Measurements from ENCODE around the gene GOLPH3L.
"Not testable (repeated sequence)": the region's sequence is repeated elsewhere in the genome, so short reads cannot be mapped to it uniquely, and the experiment has no call there.

The GOLPH3L gene
- long read RNA-seq, donor 1, transcript GOLPH3L-201 (5 exons, 2,999 nt), result major isoform, 12 of 14 reads
- long read RNA-seq, donor 1, partial matches to known transcripts, result 0 of 14 reads
- long read RNA-seq, donor 1, other reads (novel, unspliced or antisense), result 0 of 14 reads
- long read RNA-seq, donor 2, partial matches to known transcripts, result 0 of 4 reads
- long read RNA-seq, donor 2, other reads (novel, unspliced or antisense), result 0 of 4 reads
- long read RNA-seq, donor 3, partial matches to known transcripts, result 0 of 3 reads
- long read RNA-seq, donor 3, other reads (novel, unspliced or antisense), result 0 of 3 reads
- long read RNA-seq, donor 4, transcript GOLPH3L-201 (5 exons, 2,999 nt), result major isoform, 6 of 7 reads
- long read RNA-seq, donor 4, partial matches to known transcripts, result 0 of 7 reads
- long read RNA-seq, donor 4, other reads (novel, unspliced or antisense), result 0 of 7 reads
- long read RNA-seq, donor 5, transcript GOLPH3L-201 (5 exons, 2,999 nt), result major isoform, 6 of 7 reads
- long read RNA-seq, donor 5, partial matches to known transcripts, result 0 of 7 reads
- long read RNA-seq, donor 5, other reads (novel, unspliced or antisense), result 0 of 7 reads
- long read RNA-seq, donor 6, partial matches to known transcripts, result 5 of 10 reads
- long read RNA-seq, donor 6, other reads (novel, unspliced or antisense), result 0 of 10 reads
- long read RNA-seq, donor 7, transcript GOLPH3L-201 (5 exons, 2,999 nt), result major isoform, 10 of 11 reads
- long read RNA-seq, donor 7, partial matches to known transcripts, result 0 of 11 reads
- long read RNA-seq, donor 7, other reads (novel, unspliced or antisense), result 0 of 11 reads
- long read RNA-seq, donor 8, transcript GOLPH3L-201 (5 exons, 2,999 nt), result major isoform, 12 of 14 reads
- long read RNA-seq, donor 8, partial matches to known transcripts, result 0 of 14 reads
- long read RNA-seq, donor 8, other reads (novel, unspliced or antisense), result 0 of 14 reads

DNA sequence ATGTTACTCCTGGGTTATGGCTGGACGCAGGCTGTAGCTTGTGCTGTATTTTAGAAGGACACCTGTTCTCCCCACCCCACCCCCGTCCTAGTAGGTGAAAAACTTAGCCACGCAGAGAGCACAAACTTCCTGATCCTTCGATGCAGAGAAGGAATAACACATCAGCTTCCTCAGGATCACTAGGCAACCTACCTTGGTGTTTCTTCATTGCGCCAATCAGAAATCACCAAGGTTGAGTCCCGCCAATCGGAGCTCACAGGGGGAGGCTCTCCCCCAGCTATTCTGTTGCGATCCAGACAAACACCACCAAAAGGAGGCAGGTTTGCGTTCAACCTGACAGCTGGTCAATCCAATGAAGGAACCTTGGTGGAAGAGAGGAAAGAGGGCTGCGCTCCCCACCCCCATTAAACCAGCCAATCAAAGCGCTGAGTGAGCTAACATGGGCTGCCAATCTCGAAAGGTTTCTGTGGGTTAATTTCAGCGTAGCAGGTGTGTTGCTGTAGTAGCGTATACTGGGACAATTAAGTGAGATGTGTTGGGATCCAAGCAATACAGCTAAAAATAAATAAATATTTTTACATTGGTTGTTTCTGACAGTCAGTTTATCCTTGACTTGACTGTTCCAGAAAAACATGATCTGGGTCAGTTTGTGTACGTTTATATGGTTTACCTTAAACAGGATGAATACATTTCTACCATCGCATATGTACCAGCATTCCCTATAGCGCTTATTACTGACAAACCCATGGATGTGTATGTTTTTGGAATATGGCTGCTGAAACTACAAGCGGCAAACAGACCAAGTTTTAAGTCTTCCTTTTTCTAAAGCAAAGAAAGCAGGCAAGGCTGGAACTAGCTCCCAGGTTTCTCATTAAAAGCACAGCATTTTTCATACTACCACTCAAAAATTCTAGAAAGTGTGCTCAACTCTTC, at the start of gene GOLPH3L:
GOLPH3L (minus strand) TSS at position 160 of the 933 bp plus-strand sequence. CDS start 2,316 bp downstream, outside the sequence.
- peak; percentile 71 for DNase-seq

GRCh38 chr1:150730130-150730721, 33.3 kb upstream of the GOLPH3L start:
- no peak for DNase-seq

DNA sequence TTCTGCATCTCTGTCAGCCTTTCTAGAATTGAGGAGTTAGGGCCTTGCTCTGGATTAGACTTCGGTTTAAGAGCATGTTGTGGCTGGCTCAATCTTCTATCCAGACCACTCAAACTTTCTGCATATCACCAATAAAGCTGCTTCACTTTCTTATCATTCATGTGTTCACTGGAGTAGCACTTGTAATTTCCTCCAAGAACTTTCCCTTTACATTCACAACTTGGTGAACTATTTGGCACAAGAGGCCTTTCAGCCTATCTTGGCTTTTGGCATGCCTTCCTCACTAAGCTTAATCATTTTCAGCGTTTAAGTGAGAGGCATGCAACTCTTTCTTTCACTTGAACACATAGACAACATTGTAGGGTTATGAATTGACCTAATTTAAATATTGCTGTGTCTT, 27.4 kb upstream of the GOLPH3L start:
- DNase-seq, result no peak

DNA sequence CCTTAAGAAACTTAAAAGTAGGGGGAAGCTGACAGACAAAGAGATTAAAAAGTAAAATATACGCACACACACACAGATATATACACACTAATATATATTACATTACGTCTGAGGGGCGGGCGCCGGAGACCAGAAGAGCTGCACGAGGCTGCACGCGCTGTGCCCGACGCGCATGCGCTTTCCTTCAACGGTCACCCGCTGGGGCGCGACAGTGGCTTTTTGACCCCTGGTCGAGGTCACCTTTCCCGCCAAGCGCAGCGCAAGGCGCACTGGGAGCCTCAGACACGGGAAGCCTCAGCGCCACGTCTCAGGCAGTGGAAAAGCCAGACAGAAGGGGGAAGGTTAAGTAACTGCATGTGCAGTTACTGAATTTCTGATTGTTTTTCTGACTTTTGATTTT, 23.7 kb upstream of the GOLPH3L start, which contains the start of gene HORMAD1:
HORMAD1 (minus strand) TSS at position 193 of the 400 bp plus-strand sequence. CDS start 1,390 bp downstream, outside the sequence.
- no peak for DNase-seq

GRCh38 chr1:150720098-150720497, 23.1 kb upstream of the GOLPH3L start:
- DNase-seq, result no peak

DNA sequence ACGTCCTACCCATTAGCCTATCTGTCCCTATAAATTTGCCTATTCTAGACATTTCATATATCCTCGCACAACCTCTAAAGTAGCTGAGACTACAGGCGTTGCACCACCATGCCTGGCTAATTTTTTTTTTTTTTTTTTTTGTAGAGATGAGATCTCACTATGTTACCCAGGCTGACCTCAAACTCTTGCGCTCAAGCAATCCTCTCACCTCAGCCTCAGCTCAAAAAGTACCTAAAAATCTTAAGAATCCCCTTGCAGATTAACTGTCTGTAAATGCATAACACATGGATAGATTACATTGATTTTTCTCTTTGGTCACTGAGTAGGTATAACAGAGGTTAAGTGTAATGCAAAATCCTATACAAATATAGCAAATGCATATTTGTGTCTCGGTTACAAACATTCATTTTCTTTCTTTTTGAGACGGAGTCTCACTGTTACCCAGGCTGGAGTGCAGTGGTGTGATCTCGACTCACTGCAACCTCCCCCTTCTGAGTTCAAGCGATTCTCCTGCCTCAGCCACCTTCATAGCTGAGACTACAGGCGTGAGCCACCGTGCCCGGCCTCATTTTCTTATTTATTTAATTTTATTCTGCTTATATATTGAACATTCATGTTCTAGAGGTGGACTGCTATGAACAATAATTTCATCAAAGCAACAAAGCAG, 21.4 kb upstream of the GOLPH3L start:
- DNase-seq, result no peak

DNA sequence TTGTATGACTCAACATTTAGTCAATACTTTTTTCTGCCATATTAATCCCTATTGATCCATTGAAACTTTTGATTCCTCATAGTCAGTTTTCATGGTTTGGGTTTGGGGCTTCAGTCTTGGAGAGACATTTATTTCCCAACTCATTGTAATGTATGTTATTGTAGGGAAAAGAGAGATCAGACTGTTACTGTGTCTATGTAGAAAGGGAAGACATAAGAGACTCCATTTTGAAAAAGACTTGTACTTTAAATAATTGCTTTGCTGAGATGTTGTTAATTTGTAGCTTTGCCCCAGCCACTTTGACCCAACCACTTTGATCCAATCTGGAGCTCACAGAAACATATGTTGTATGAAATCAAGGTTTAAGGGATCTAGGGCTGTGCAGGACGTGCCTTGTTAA, 12.1 kb upstream of the GOLPH3L start:
- DNase-seq, result not testable (repeated sequence)

DNA sequence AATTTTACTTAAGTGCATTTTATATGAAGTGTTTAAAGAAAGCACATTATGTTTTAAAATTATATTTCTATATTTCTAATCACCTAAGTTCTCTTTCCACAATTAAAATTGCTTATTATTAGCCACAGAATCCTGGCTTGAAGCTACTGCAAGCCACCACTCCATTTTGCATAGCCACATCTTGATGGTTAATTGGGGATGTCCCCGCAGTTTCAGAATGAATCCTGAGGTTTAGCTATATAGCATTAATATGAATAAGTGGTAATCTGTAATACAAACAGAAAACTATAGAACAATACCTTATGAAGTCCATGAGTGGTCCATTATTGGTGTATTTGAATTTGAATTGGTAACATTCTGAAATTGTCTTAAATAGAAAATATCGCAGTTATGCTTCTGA, 11.6 kb upstream of the GOLPH3L start:
- DNase-seq, result no peak

DNA sequence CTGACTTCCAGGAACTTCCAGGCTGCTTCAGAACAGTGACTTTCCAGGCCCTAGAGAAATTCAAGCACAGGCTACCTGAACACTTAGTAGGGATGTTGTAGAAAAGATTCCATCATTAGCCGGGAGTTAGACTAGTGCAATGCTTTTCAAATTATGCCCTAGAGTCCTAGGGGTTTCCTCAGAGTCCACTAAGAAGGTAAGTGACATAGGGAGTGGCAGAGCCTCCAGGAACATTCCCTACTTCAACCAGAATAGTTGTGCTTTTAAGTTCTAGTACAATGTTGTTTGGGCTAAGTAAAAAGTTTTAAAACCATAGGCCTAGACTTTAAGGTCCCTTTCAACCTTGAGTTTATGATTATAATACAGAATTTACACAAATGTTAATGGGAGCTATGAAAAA, 9.1 kb upstream of the GOLPH3L start:
- no peak for DNase-seq

DNA sequence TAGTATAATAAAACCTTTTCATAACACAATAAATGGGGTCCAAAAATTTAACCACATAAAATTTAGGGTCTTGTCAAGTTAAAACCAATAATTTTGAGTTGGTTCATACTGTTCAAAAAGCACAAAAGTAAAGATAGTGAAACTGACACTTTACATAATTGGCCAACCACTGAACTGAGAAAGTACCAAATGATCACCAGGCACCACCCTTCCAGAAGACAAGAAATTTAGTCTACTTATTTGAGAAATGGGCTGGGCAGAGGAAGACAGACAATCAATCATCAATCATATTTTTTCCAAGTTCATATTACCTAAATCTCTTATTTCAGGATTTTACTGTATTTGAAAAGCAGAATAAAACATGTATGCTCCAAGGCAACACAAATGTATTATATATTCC, 6.5 kb upstream of the GOLPH3L start:
- no peak for DNase-seq

DNA sequence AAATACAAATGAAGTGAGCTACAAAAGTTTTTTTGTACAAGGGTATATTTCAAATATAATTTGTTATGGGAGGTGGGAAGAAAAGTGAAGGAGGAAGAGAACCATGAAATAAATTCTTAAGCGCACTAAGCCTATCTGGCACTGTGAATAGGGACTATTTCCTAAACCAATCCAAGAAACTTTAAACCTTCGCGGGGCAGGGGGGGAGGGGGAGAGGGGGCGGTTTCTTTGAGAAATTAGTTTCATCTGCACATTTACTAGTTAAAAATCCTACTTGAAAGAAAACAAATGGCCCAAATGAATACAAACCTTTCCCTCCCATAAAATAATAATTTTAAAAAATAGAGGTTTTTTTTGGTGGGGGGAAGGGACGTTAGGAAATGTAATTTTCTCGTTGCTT, 364 bp downstream of the GOLPH3L start:
- no peak for DNase-seq

DNA sequence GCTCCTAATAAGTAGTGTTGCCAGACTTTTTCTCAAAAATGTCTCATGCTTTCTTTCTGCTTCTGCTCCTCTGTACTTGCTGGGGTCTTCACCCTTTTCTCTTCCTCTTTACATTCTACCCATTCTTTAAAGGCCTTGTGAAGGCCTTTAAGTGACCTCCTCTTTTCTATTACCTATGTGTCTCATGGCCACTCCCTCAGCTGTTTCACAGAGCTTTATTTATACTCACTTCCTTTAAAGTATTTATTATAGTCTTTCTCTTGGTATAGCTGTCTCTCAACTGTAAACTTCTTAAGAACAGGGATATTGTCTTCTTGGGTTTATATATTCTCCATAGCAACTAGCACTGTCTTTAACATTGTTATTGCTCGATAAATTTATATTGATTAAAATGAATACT, 792 bp downstream of the GOLPH3L start:
- DNase-seq, result no peak

- no peak for DNase-seq
Observed at GRCh38 chr1:150695561-150695960, 1.4 kb downstream of the GOLPH3L start.

- no peak for DNase-seq
Observed at GRCh38 chr1:150692720-150693119, 4.2 kb downstream of the GOLPH3L start.

- DNase-seq, result no peak
Observed at GRCh38 chr1:150688763-150689162, 8.2 kb downstream of the GOLPH3L start.

GRCh38 chr1:150686275-150686674, 10.7 kb downstream of the GOLPH3L start:
- no peak for DNase-seq

- DNase-seq, result no peak
Observed at GRCh38 chr1:150683914-150684313, 13.0 kb downstream of the GOLPH3L start.

DNA sequence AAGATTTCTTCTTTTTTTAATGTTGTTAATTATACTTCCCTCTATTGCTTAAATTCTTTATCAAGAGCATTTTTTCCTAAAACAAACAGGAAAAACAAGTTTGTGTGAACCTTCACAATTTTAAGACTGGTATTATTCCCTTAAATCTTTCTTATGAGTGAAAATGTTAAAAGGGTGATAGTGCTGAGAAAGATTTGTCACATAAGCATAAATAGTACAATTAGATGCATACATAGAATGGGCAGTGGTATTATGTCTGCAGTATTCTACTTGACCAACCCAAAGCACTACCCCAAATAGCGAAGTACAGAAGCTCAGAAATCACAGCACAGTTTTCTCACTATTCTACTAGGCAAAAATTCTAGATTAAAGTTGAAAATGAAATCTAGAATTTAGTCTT, 18.0 kb downstream of the GOLPH3L start:
- no peak for DNase-seq

DNA sequence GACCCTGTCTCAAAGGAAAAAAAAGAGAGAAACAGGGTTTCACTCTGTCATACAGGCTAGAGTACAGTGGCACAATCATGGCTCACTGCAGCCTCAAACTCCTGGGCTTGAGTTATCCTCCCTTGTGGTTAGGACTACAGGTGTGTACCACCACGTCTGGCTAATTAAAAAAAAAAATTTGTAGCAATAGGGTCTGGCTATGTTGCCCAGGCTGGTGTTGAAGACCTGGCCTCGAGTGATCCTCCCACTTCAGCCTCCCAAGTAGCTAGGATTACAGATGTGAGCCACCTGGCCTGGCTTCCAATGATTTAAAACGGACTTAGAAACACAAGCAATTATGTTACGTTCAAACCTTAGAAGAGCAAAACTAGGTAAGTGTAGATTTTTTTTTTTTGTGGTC, 22.1 kb downstream of the GOLPH3L start:
- DNase-seq, result no peak

DNA sequence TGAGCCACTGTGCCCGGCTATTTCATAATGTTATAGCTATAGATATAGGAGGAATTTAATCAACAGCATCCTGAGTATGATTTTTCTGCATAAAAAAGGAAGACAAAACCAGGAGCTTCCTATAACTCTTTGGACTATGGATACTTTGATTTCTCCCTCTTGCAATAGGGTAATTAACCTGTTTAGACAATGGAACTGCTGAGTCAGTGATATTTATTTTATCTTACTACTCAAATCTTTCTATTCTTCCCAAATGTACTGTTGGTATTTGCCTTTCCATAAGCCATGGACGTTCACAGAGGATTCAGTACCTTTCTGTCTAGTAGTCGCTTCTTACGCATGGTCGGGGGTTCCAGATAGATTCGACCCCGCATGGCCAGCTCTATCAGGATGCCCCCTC, 33.6 kb downstream of the GOLPH3L start:
- DNase-seq, result no peak

GRCh38 chr1:150662811-150663210, 34.1 kb downstream of the GOLPH3L start:
- DNase-seq, result no peak

Data from right kidney (tissue), 9 donors.